B cell (primary cell): Measurements from ENCODE around the gene ZBP1. TPM values are rescaled to one million over a fixed set of nuclear protein-coding genes. Genes with fewer than 3 reads are reported as not detected.

Experiments
- ATAC-seq: fragments of 200-7000 bp; cut with Tn5 transposase; one replicate; pipeline ENCODE4 v1.10.0; 2021; ENCODE audit warnings: low read depth, mild to moderate bottlenecking, moderate number of reproducible peaks, moderate library complexity
- CTCF ChIA-PET: fragments of 350-600 bp; sonication (Branson Sonifier 250); formaldehyde crosslinking; loops from one replicate; lab custom pipeline; 2021; ENCODE audit warnings: antibody characterized with exemption, inconsistent platforms; lab: Charles Lee
- POLR2A ChIA-PET: fragments of 350-600 bp; sonication (Branson Sonifier 250); formaldehyde crosslinking; loops from one replicate; lab custom pipeline; 2021; ENCODE audit warnings: antibody characterized with exemption; lab: Charles Lee
- DNase-seq: peaks from one replicate; pipeline ENCODE4 v3.0.0; 2013
- H2AFZ ChIP-seq: 2 replicates; pipeline ENCODE4 v1.6.1; 2012; ENCODE audit warnings: mild to moderate bottlenecking, low read depth, low read length; ENCODE audit not compliant: insufficient read depth, poor library complexity, severe bottlenecking
- H3K27ac ChIP-seq, 2 donors: 1 replicate in 1 of 2; 2 replicates in 1 of 2; pipeline ENCODE4 v1.5.1; 2012 to 2013; ENCODE audit warnings: low read length in 2 of 2, mild to moderate bottlenecking in 2 of 2, moderate library complexity in 1 of 2
- H3K27me3 ChIP-seq, 4 experiments: fragments of 200-600 bp in 1 of 4; sonication (generic) in 1 of 4; replicated peaks in 1 of 4; 1 replicate in 2 of 4; 2 replicates in 2 of 4; pipeline versions ENCODE4 v1.6.1 to v1.7.0; 2013 to 2016; ENCODE audit warnings: low read length in 3 of 4, mild to moderate bottlenecking in 2 of 4, mixed read lengths in 1 of 4, moderate library complexity in 1 of 4; ENCODE audit not compliant: insufficient read depth in 4 of 4, control insufficient read depth in 3 of 4; ENCODE audit errors: control extremely low read depth in 1 of 4
- H3K36me3 ChIP-seq, 2 experiments: replicated peaks in 1 of 2; 1 replicate in 1 of 2; 2 replicates in 1 of 2; pipeline versions ENCODE4 v1.6.1 to v1.7.1; 2013; ENCODE audit warnings: low read length in 1 of 2; ENCODE audit not compliant: insufficient read depth in 2 of 2, control insufficient read depth in 1 of 2; ENCODE audit errors: control extremely low read depth in 1 of 2, extremely low read depth in 1 of 2
- H3K4me1 ChIP-seq, 2 donors: fragments of 200-600 bp in 1 of 2; sonication (generic) in 1 of 2; 1 replicate in 1 of 2; 2 replicates in 1 of 2; pipeline versions ENCODE4 v1.5.1 to v1.6.1; 2013 to 2017; ENCODE audit warnings: low read length in 2 of 2; ENCODE audit not compliant: control insufficient read depth in 2 of 2, insufficient read depth in 2 of 2
- H3K4me2 ChIP-seq: replicated peaks from 2 replicates; pipeline ENCODE3; 2012; ENCODE audit warnings: mild to moderate bottlenecking, low read depth, low read length; ENCODE audit not compliant: poor library complexity, severe bottlenecking
- H3K4me3 ChIP-seq, 5 experiments: fragments of 200-600 bp in 1 of 5; sonication (generic) in 1 of 5; 1 replicate in 3 of 5; 2 replicates in 2 of 5; pipeline versions ENCODE4 v1.5.1 to v1.7.0; 2011 to 2016; ENCODE audit warnings: low read length in 4 of 5, mild to moderate bottlenecking in 4 of 5, low read depth in 2 of 5, control low read depth in 1 of 5, moderate library complexity in 1 of 5; ENCODE audit not compliant: insufficient read depth in 1 of 5; ENCODE audit errors: control extremely low read depth in 1 of 5, extremely low read depth in 1 of 5
- H3K79me2 ChIP-seq: fragments of 200-600 bp; sonication (generic); one replicate; pipeline ENCODE4 v1.6.0; 2016; ENCODE audit warnings: low read length; ENCODE audit not compliant: control insufficient read depth, insufficient read depth
- H3K9ac ChIP-seq: fragments of 200-600 bp; sonication (generic); 2 replicates; pipeline ENCODE4 v1.6.1; 2017; ENCODE audit warnings: mild to moderate bottlenecking, low read length, moderate library complexity
- H3K9me3 ChIP-seq, 3 donors: one replicate each; pipeline versions ENCODE4 v1.6.1 to v1.7.1; 2013; ENCODE audit warnings: low read length in 2 of 3; ENCODE audit not compliant: control insufficient read depth in 2 of 3, insufficient read depth in 1 of 3; ENCODE audit errors: control extremely low read depth in 1 of 3
- H4K20me1 ChIP-seq: 2 replicates; pipeline ENCODE4 v1.6.0; 2012; ENCODE audit warnings: mild to moderate bottlenecking, low read length; ENCODE audit not compliant: insufficient read depth, control insufficient read depth, poor library complexity, severe bottlenecking
- H3K27ac Mint-ChIP-seq: one replicate; pipeline ENCODE4 v1.8.0; 2021; ENCODE audit warnings: mixed read lengths
- H3K27me3 Mint-ChIP-seq: one replicate; pipeline ENCODE4 v1.8.0; 2021; ENCODE audit warnings: mixed read lengths
- H3K4me1 Mint-ChIP-seq: one replicate; pipeline ENCODE4 v1.8.0; 2021; ENCODE audit warnings: mixed read lengths
- H3K4me3 Mint-ChIP-seq: one replicate; pipeline ENCODE4 v1.8.0; 2021; ENCODE audit warnings: mixed read lengths
- H3K9me3 Mint-ChIP-seq: one replicate; pipeline ENCODE4 v1.8.0; 2022; ENCODE audit warnings: mixed read lengths; ENCODE audit not compliant: insufficient read depth
- EZH2 ChIP-seq: IDR thresholded peaks from 2 replicates; pipeline ENCODE4 v1.6.1; 2012; ENCODE audit warnings: borderline replicate concordance, low read depth, mild to moderate bottlenecking, moderate library complexity, low read length; ENCODE audit not compliant: insufficient read depth, poor library complexity, severe bottlenecking
- WGBS: methylation state at CpG from one replicate; pipeline ENCODE4 v1.1.5; 2013; ENCODE audit warnings: missing lambda C conversion rate; ENCODE audit not compliant: insufficient coverage; 5-methylcytosine and 5-hydroxymethylcytosine counted together
- intact Hi-C: fragments of 100-400 bp; cut with micrococcal nuclease; formaldehyde crosslinking; loops from one replicate; pipeline ENCODE4 v1.10.0; 2022
- polyA plus RNA-seq: library from polyadenylated mRNA; depleted of rRNA; stranded (reverse); fragments of >200 nt; gene quantifications from 2 replicates; pipeline ENCODE4 v1.2.3, GENCODE V29; 2012
- total RNA-seq, 2 donors: library from RNA; stranded (reverse); fragments of 120-200 nt in 1 of 2; gene quantifications; 1 replicate in 1 of 2; 2 replicates in 1 of 2; pipeline versions ENCODE4 v1.2.3 to v1.2.4, GENCODE V29; 2013 to 2022
- TF ChIP-seq, protein P1 (sequence below): fragments of 200-600 bp; IDR thresholded peaks from one replicate; pipeline ENCODE4 v1.8.0; 2022; ENCODE audit warnings: antibody characterized with exemption, mild to moderate bottlenecking

The ZBP1 gene
- total and polyA plus RNA-seq, 2 donors (not counting 1 experiment from before 2014, with no cell fraction given), result 29.9 to 69.2 TPM

DNA sequence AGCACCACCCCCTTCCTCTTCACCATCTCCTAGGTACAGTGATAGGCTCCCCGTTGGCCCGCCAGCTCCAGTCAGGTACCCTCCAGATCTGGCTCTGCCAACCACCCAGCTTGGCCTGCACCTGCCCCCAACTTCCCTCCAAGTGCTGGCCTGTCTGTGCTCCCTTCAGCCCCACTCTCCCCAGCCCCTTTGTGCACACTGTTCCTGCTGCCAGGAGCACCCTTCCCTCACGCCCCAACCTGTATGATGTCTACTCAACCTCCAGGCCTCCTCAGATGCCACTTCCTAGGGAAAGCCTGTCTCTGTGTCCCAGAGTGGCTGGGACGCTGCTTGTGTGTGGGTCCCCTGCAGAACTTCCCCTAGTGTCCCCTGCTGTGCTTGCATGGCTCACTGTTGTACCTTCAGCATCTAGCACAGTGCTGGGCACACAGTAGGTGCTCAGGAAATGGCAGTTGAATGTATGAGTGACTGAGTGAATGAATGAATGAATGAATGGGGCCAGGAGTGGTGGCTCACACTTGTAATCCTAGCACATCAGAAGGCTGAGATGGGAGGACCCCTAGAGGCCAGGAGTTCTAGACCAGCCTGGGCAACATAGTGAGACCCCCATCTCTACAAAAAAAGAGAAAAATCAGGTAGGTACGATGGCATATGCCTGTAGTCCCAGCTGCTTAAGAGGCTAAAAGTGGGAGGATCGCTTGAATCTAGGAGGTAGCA, 3.0 kb downstream of the ZBP1 start:
- intact Hi-C loops, result loop anchor here (5.0 to 10.0 kb wide), 2 partner anchors 1278 to 1390 kb away; partner anchors contain the start of gene CTSZ
- 100% methylated on average over 5 of the region's 6 CpGs for WGBS
- DNase-seq (no peak), ATAC-seq (no peak)
- no peak overlapping the region for H2AFZ ChIP-seq
- peak overlapping the region; percentile 96 for H3K4me2 ChIP-seq
- peaks cover 47 to 53% of the 10 kb centered on the region in 2 donors for H3K4me1 ChIP-seq
- peak overlapping the region; percentile 76 for H3K9ac ChIP-seq
- peaks cover 20% of the 10 kb centered on the region for H4K20me1 ChIP-seq
- Mint-ChIP-seq H3K27me3 (no peaks in the 10 kb centered on the region), H3K4me1 (peaks cover 54% of the 10 kb centered on the region), H3K27ac (peak overlapping the region; percentile 100), H3K9me3 (no peaks in the 10 kb centered on the region), H3K4me3 (peak overlapping the region; percentile 93)
- no peak overlapping the region for H3K4me3 ChIP-seq
- peaks cover 0 to 48% of the 10 kb centered on the region in 2 experiments for H3K36me3 ChIP-seq
- TF ChIP-seq, protein P1, sequence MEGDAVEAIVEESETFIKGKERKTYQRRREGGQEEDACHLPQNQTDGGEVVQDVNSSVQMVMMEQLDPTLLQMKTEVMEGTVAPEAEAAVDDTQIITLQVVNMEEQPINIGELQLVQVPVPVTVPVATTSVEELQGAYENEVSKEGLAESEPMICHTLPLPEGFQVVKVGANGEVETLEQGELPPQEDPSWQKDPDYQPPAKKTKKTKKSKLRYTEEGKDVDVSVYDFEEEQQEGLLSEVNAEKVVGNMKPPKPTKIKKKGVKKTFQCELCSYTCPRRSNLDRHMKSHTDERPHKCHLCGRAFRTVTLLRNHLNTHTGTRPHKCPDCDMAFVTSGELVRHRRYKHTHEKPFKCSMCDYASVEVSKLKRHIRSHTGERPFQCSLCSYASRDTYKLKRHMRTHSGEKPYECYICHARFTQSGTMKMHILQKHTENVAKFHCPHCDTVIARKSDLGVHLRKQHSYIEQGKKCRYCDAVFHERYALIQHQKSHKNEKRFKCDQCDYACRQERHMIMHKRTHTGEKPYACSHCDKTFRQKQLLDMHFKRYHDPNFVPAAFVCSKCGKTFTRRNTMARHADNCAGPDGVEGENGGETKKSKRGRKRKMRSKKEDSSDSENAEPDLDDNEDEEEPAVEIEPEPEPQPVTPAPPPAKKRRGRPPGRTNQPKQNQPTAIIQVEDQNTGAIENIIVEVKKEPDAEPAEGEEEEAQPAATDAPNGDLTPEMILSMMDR, result no peak
- no peak for TF ChIP-seq EZH2
- H3K27me3 ChIP-seq, result no peaks in the 10 kb centered on the region
- H3K9me3 ChIP-seq, result no peaks in the 10 kb centered on the region
- POLR2A ChIA-PET, result interaction anchor here (0.6 to 4.3 kb wide), 7 partner anchors 9 to 1377 kb away, joined by 3 to 30 read pairs (median 3); partner anchors contain the start of gene PMEPA1
- H3K79me2 ChIP-seq, result peaks cover 33% of the 10 kb centered on the region
- CTCF ChIA-PET, result interaction anchor here (0.8 to 11.0 kb wide), 6 partner anchors 7 to 562 kb away, joined by 3 to 131 read pairs (median 14); no protein-coding TSS in a partner anchor
- no peak overlapping the region for H3K27ac ChIP-seq
